ENCODE measurements around the gene RNF166.

RNF166 gene

DNA sequence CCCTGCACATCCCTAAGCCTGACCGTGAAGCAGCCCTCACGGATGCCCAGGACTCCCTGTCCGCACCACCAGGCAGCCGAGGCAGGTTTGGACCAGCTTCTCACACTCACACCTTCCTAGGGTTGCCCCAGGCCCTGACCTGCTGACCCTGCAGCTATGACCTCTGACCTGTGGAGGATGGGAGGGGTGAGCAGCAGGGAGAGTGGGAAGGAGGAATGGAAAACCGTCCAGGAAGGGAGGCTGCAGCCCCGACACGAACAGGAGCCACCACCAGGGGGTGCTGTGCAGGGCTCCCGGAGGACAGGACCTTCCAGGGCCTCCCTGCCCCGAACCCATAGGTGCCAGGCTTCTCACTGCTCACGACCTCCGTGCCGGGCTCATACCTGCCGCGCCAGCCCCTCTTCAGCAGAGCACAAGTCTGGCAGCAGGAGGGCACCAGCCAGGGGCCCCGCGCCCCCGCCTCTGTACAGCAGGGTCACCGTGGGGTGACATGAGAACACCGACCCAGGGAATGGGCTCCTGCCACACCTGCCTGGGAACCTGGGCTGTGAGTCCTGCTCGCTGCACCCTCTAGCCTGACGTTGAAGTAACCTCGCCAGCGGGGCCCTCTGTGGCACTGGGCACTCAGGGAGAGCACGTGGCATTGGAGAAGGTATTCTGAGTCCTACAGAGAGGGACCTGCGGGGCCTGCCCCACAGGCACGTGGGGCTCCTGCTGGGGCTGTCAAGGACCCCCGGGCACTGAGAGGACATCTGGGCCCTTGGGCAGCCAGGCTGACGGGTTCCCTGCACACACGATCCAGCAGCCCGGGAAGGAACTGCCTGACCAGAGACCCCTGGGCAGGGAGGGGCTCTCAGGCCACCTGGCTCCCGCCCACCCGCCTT lies 37.7 kb upstream of the RNF166 start:
- DNase-seq (ENCODE audit: low read depth, low spot score): peak; percentile 63
- Histone ChIP-seq H3K27me3 (ENCODE audit: insufficient read depth, insufficient read length) (no peaks in the 10 kb centered on the region), H3K36me3 (ENCODE audit: insufficient read depth, insufficient read length, low read length) (peaks cover 59% of the 10 kb centered on the region), H3K4me3 (ENCODE audit: insufficient read length, low read depth) (no peak overlapping the region), H3K4me1 (ENCODE audit: insufficient read depth, insufficient read length) (peaks cover 27% of the 10 kb centered on the region), H3K9me3 (ENCODE audit: insufficient read depth, low read length) (no peaks in the 10 kb centered on the region), H3K9ac (ENCODE audit: insufficient read length, low read depth) (peak overlapping the region; percentile 16)
- TF ChIP-seq YY1 (IDR thresholded peaks at IDR 0.05; ENCODE audit: insufficient read depth, insufficient read length) (no peak), SUZ12 (IDR thresholded peaks at IDR 0.05; ENCODE audit: extremely low read depth, insufficient read depth, insufficient read length) (no peak), ZNF274 (IDR thresholded peaks at IDR 0.05; ENCODE audit: low read depth, low read length) (no peak)

GRCh38 chr16:88742896-88743605 lies 36.8 kb upstream of the RNF166 start:
- H3K9ac ChIP-seq (ENCODE audit: insufficient read length, low read depth): peak overlapping the region; percentile 16
- H3K27me3 ChIP-seq (ENCODE audit: insufficient read depth, insufficient read length): no peaks in the 10 kb centered on the region
- peaks cover 24% of the 10 kb centered on the region for H3K4me1 ChIP-seq (ENCODE audit: insufficient read depth, insufficient read length)
- no peak for TF ChIP-seq YY1 (IDR thresholded peaks at IDR 0.05; ENCODE audit: insufficient read depth, insufficient read length)
- no peak for TF ChIP-seq SUZ12 (IDR thresholded peaks at IDR 0.05; ENCODE audit: extremely low read depth, insufficient read depth, insufficient read length)
- no peak for TF ChIP-seq ZNF274 (IDR thresholded peaks at IDR 0.05; ENCODE audit: low read depth, low read length)
- H3K36me3 ChIP-seq (ENCODE audit: insufficient read depth, insufficient read length, low read length): peaks cover 60% of the 10 kb centered on the region
- no peaks in the 10 kb centered on the region for H3K9me3 ChIP-seq (ENCODE audit: insufficient read depth, low read length)
- H3K4me3 ChIP-seq (ENCODE audit: insufficient read length, low read depth): no peak overlapping the region
- no peak for DNase-seq (ENCODE audit: low read depth, low spot score)

DNA sequence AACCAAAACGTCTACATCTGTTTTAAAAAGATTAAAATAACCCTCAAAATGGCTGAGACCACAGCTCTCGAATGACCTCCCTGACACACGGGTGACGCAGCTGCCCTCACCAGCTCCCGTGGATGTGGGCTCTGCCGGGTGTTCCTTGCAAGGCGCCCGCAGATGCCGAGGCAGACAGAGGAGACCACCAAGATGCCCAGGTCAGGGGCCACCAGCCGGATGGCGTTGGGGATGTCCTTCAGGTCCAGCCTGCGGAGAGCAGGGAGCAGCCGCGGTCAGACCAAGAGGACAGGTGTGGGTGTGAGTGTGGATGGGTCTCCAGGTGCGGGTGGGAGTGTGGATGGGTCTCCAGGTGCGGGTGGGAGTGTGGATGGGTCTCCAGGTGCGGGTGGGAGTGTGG lies 35.2 kb upstream of the RNF166 start:
- peaks cover 24% of the 10 kb centered on the region for H3K4me1 ChIP-seq (ENCODE audit: insufficient read depth, insufficient read length)
- H3K9ac ChIP-seq (ENCODE audit: insufficient read length, low read depth): no peak overlapping the region
- H3K36me3 ChIP-seq (ENCODE audit: insufficient read depth, insufficient read length, low read length): peaks cover 66% of the 10 kb centered on the region
- H3K4me3 ChIP-seq (ENCODE audit: insufficient read length, low read depth): no peak overlapping the region
- no peaks in the 10 kb centered on the region for H3K27me3 ChIP-seq (ENCODE audit: insufficient read depth, insufficient read length)
- no peak for TF ChIP-seq ZNF274 (IDR thresholded peaks at IDR 0.05; ENCODE audit: low read depth, low read length)
- no peak for TF ChIP-seq YY1 (IDR thresholded peaks at IDR 0.05; ENCODE audit: insufficient read depth, insufficient read length)
- TF ChIP-seq SUZ12 (IDR thresholded peaks at IDR 0.05; ENCODE audit: extremely low read depth, insufficient read depth, insufficient read length): no peak
- no peaks in the 10 kb centered on the region for H3K9me3 ChIP-seq (ENCODE audit: insufficient read depth, low read length)
- DNase-seq (ENCODE audit: low read depth, low spot score): no peak

DNA sequence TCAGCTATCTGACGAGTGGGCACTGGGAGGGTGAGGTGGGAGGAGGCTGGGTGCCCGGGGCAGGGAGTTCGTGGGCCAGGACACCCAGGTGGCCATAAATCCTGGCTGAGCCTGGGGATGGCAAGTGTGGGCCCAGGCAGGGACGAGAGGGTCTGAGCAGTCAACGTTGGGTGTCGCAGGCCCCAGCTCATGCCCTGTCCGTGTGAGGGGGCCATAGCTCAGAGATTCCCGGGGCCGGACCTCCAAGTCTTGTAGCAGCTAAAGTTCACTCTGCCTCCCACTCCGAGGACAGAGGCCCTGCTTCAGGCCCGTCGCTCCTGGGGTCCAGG lies 34.5 kb upstream of the RNF166 start:
- DNase-seq (ENCODE audit: low read depth, low spot score): no peak
- TF ChIP-seq YY1 (IDR thresholded peaks at IDR 0.05; ENCODE audit: insufficient read depth, insufficient read length) (no peak), ZNF274 (IDR thresholded peaks at IDR 0.05; ENCODE audit: low read depth, low read length) (no peak), SUZ12 (IDR thresholded peaks at IDR 0.05; ENCODE audit: extremely low read depth, insufficient read depth, insufficient read length) (no peak)
- Histone ChIP-seq H3K4me3 (ENCODE audit: insufficient read length, low read depth) (no peak overlapping the region), H3K36me3 (ENCODE audit: insufficient read depth, insufficient read length, low read length) (peaks cover 72% of the 10 kb centered on the region), H3K27me3 (ENCODE audit: insufficient read depth, insufficient read length) (no peaks in the 10 kb centered on the region), H3K9me3 (ENCODE audit: insufficient read depth, low read length) (no peaks in the 10 kb centered on the region), H3K9ac (ENCODE audit: insufficient read length, low read depth) (no peak overlapping the region), H3K4me1 (ENCODE audit: insufficient read depth, insufficient read length) (peaks cover 18% of the 10 kb centered on the region)

DNA sequence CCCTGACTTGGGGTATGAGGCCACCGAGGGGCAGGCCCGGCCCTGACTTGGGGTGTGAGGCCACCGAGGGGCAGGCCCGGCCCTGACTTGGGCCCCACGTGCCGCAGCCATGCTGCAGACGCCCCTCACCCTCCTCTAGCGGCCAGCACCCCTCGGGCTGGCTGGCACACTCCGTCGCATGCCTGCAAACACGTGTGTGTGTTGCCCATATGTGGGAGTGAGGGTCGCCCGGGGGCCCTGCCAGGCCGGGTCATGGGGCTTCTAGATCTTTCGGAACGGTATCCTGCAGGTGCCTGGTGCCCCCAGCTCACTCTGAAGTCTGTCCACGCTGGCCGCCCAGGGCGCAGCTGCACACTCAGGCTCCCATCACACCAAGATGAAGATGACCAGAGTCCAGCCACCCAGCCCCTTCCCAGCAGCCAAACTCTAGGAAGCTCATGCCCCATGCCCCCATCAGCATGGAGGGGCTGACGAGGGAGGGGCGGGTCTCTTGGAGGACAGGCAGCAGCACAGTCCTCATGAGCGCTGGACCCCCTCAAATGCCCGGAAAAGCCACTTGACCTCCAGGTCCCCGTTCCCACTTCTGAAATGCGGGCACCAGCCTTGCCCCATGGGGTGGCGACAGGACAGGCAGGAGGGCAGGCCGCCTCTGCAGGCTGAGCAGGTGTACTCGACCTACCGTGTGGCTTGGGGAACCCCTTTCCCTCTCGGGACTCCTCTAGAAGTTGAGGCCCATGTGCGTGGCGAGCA lies 33.9 kb upstream of the RNF166 start:
- peaks cover 77% of the 10 kb centered on the region for H3K36me3 ChIP-seq (ENCODE audit: insufficient read depth, insufficient read length, low read length)
- H3K4me3 ChIP-seq (ENCODE audit: insufficient read length, low read depth): no peak overlapping the region
- no peak for DNase-seq (ENCODE audit: low read depth, low spot score)
- H3K4me1 ChIP-seq (ENCODE audit: insufficient read depth, insufficient read length): peaks cover 15% of the 10 kb centered on the region
- H3K9me3 ChIP-seq (ENCODE audit: insufficient read depth, low read length): no peaks in the 10 kb centered on the region
- no peak overlapping the region for H3K9ac ChIP-seq (ENCODE audit: insufficient read length, low read depth)
- no peaks in the 10 kb centered on the region for H3K27me3 ChIP-seq (ENCODE audit: insufficient read depth, insufficient read length)
- no peak for TF ChIP-seq SUZ12 (IDR thresholded peaks at IDR 0.05; ENCODE audit: extremely low read depth, insufficient read depth, insufficient read length)
- no peak for TF ChIP-seq ZNF274 (IDR thresholded peaks at IDR 0.05; ENCODE audit: low read depth, low read length)
- no peak for TF ChIP-seq YY1 (IDR thresholded peaks at IDR 0.05; ENCODE audit: insufficient read depth, insufficient read length)

DNA sequence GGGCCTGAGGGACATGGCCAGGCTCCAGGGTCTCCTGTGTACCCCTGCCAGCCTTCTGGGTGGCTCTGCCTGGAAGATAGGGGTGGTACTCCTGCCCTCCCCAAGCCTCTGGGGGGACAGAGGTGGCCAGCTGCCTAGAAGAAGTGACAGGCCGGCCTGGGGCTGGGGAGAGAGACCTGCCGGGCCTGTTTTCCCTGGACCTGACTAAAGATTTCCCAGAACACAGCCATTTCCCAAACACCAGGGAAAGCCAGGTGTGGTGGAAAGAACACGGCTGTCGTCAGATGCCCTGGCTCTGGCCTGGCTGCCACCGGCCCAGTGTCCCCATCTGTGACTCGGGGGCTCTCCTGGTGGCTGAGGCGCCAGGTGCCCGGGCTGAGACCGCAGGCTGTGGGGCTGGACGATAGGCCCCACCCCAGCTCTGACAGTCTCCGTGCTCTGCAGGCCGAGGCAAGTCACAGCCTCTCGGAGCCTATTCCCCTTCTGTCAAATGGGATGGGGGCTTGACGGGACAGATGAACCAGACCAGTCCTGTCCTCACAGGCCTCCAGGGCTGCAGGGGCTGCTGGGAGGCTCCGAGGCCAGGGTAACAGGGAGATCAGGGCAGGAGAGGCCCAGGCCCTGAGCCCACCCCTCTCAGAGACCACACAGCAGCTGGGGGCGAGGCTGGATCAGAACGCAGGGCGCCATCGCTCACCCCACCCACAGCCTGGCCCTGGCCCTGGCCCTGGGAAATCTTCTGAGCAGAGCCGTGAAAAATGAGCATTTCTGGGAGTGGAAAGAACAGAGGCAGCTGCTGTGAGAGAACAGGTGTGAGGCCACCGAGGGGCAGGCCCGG lies 33.1 kb upstream of the RNF166 start:
- Histone ChIP-seq H3K27me3 (ENCODE audit: insufficient read depth, insufficient read length) (no peaks in the 10 kb centered on the region), H3K4me3 (ENCODE audit: insufficient read length, low read depth) (no peak overlapping the region), H3K36me3 (ENCODE audit: insufficient read depth, insufficient read length, low read length) (peaks cover 85% of the 10 kb centered on the region), H3K9ac (ENCODE audit: insufficient read length, low read depth) (no peak overlapping the region), H3K4me1 (ENCODE audit: insufficient read depth, insufficient read length) (peaks cover 15% of the 10 kb centered on the region), H3K9me3 (ENCODE audit: insufficient read depth, low read length) (no peaks in the 10 kb centered on the region)
- no peak for DNase-seq (ENCODE audit: low read depth, low spot score)
- TF ChIP-seq ZNF274 (IDR thresholded peaks at IDR 0.05; ENCODE audit: low read depth, low read length) (no peak), SUZ12 (IDR thresholded peaks at IDR 0.05; ENCODE audit: extremely low read depth, insufficient read depth, insufficient read length) (no peak), YY1 (IDR thresholded peaks at IDR 0.05; ENCODE audit: insufficient read depth, insufficient read length) (no peak)
